ENCODE results near the gene CNGA2. TPM values are rescaled to one million over a fixed set of nuclear protein-coding genes. Genes with fewer than 3 reads are reported as not detected.

The CNGA2 gene
- polyA plus RNA-seq, 1 donor from 2014 or later: not detected

DNA sequence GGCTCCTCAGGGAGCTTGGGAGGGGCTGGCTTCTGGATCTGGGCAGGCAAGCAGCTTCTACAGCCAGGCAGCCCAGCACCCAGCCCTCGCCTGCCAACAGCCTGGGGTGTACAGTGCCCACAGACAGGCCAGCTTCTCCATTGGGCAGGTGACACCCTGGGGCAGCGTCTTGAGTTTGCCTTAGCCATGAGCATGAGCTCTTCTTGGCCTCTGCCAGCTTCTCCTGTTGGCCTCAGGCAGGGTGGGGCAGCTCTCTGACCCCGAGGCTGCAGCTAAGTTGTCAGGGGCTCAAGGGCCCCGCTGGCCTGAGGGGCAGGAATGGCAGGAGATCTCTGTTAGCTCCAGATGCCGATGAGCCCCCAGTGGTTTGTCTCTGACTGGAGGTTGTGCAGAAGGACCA, 7.8 kb upstream of the CNGA2 start (continued):
- no peak for TF ChIP-seq EZH2 (IDR thresholded peaks at IDR 0.05; ENCODE audit: borderline replicate concordance, insufficient read depth, low read length, poor library complexity, severe bottlenecking)

DNA sequence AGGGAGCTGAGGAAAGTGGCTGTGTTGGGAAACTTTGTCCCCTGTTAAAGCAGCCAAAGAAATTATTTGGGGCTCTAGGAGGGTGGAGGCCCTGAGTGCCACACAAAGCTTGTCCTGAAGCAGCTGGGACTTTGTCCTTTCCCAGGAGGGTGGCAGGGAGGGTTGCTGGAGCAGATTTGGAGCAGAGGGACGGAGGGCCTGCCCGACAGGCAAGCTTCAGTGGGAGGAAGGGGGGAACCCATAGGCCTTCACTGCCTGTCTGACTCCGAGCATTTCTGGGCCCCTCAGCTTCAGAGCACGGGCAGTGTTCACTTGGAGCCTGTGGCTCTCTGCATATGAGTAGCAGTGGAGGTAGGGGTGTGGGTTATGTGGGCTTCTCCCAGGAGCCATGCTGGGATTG, 7.2 kb upstream of the CNGA2 start:
- Histone ChIP-seq H3K27ac (ENCODE audit: low read length) (no peak overlapping the region), H3K9me3 (ENCODE audit: low read length) (no peaks in the 10 kb centered on the region), H3K79me2 (replicated peaks; ENCODE audit: insufficient read depth, low read length) (no peaks in the 10 kb centered on the region), H3K36me3 (ENCODE audit: insufficient read depth, low read length) (no peaks in the 10 kb centered on the region), H3F3A (ENCODE audit: insufficient read depth, low read length, poor library complexity, severe bottlenecking) (no peaks in the 10 kb centered on the region), H2AFZ (ENCODE audit: low read depth, low read length) (no peak overlapping the region), H3K27me3 (ENCODE audit: insufficient read depth, low read depth, low read length) (no peaks in the 10 kb centered on the region), H4K20me1 (ENCODE audit: insufficient read depth) (no peaks in the 10 kb centered on the region), H3K9me2 (ENCODE audit: insufficient read depth, low read length) (no peaks in the 10 kb centered on the region), H3K9ac (ENCODE audit: low read length) (no peak overlapping the region), H3K4me2 (ENCODE audit: low read length) (no peak overlapping the region), H3K4me3 (ENCODE audit: low read length) (no peak overlapping the region)
- TF ChIP-seq TAF1 (IDR thresholded peaks at IDR 0.05; ENCODE audit: low read depth): no peak
- no peak for TF ChIP-seq POLR2AphosphoS5 (IDR thresholded peaks at IDR 0.05)
- TF ChIP-seq MXI1 (conservative IDR thresholded peaks at IDR 0.05; ENCODE audit: poor library complexity, severe bottlenecking): no peak
- TF ChIP-seq RAD21 (conservative IDR thresholded peaks at IDR 0.05): no peak
- TF ChIP-seq SMC3 (conservative IDR thresholded peaks at IDR 0.05; ENCODE audit: poor library complexity): no peak
- TF ChIP-seq, protein P1, sequence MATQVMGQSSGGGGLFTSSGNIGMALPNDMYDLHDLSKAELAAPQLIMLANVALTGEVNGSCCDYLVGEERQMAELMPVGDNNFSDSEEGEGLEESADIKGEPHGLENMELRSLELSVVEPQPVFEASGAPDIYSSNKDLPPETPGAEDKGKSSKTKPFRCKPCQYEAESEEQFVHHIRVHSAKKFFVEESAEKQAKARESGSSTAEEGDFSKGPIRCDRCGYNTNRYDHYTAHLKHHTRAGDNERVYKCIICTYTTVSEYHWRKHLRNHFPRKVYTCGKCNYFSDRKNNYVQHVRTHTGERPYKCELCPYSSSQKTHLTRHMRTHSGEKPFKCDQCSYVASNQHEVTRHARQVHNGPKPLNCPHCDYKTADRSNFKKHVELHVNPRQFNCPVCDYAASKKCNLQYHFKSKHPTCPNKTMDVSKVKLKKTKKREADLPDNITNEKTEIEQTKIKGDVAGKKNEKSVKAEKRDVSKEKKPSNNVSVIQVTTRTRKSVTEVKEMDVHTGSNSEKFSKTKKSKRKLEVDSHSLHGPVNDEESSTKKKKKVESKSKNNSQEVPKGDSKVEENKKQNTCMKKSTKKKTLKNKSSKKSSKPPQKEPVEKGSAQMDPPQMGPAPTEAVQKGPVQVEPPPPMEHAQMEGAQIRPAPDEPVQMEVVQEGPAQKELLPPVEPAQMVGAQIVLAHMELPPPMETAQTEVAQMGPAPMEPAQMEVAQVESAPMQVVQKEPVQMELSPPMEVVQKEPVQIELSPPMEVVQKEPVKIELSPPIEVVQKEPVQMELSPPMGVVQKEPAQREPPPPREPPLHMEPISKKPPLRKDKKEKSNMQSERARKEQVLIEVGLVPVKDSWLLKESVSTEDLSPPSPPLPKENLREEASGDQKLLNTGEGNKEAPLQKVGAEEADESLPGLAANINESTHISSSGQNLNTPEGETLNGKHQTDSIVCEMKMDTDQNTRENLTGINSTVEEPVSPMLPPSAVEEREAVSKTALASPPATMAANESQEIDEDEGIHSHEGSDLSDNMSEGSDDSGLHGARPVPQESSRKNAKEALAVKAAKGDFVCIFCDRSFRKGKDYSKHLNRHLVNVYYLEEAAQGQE (IDR thresholded peaks at IDR 0.05; ENCODE audit: borderline replicate concordance): no peak
- no peak for TF ChIP-seq EZH2 (IDR thresholded peaks at IDR 0.05; ENCODE audit: borderline replicate concordance, insufficient read depth, low read length, poor library complexity, severe bottlenecking)
- TF ChIP-seq, protein P2, sequence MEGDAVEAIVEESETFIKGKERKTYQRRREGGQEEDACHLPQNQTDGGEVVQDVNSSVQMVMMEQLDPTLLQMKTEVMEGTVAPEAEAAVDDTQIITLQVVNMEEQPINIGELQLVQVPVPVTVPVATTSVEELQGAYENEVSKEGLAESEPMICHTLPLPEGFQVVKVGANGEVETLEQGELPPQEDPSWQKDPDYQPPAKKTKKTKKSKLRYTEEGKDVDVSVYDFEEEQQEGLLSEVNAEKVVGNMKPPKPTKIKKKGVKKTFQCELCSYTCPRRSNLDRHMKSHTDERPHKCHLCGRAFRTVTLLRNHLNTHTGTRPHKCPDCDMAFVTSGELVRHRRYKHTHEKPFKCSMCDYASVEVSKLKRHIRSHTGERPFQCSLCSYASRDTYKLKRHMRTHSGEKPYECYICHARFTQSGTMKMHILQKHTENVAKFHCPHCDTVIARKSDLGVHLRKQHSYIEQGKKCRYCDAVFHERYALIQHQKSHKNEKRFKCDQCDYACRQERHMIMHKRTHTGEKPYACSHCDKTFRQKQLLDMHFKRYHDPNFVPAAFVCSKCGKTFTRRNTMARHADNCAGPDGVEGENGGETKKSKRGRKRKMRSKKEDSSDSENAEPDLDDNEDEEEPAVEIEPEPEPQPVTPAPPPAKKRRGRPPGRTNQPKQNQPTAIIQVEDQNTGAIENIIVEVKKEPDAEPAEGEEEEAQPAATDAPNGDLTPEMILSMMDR (IDR thresholded peaks at IDR 0.05; ENCODE audit: poor library complexity, severe bottlenecking): no peak

DNA sequence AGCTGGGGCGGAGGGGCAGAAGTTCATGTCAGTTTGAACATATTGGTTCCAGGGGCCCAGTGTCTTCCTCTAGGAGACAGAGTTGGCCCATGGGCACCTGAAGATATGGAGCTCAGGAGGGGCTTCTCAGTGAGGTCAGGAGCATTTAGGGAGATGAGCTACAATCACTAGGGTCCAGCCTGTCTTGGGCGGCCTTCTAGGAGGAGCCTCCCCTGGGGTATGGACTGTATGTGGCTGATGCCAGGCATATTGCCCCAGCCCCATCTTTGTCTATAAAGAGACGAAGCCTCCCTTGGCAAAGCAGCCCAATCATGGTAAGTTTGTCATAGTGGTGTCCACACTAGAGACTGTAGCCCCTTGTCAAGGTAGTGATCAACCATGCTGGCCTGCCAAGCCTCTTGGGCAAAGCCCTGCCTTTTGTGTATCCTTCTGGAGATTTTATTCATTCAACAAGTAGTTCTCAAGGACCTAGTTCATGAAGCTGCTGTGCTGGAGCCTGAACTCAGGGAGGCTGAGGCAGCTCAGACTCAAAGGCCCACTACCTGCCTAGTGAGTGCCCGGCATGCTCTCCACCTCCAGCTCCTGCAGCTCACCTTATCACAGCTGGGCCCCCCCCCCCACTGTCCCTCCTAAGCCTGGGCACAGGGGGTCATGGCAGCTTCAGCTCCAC, 5.4 kb upstream of the CNGA2 start:
- H4K20me1 ChIP-seq (ENCODE audit: insufficient read depth): no peaks in the 10 kb centered on the region
- H3K9me3 ChIP-seq (ENCODE audit: low read length): no peaks in the 10 kb centered on the region
- H3K9me2 ChIP-seq (ENCODE audit: insufficient read depth, low read length): no peaks in the 10 kb centered on the region
- no peaks in the 10 kb centered on the region for H3K36me3 ChIP-seq (ENCODE audit: insufficient read depth, low read length)
- no peaks in the 10 kb centered on the region for H3K79me2 ChIP-seq (replicated peaks; ENCODE audit: insufficient read depth, low read length)
- no peak overlapping the region for H3K4me2 ChIP-seq (ENCODE audit: low read length)
- H3K27ac ChIP-seq (ENCODE audit: low read length): no peak overlapping the region
- H3K9ac ChIP-seq (ENCODE audit: low read length): no peak overlapping the region
- TF ChIP-seq EP300 (conservative IDR thresholded peaks at IDR 0.05; ENCODE audit: poor library complexity, severe bottlenecking): no peak
- no peak for TF ChIP-seq SMC3 (conservative IDR thresholded peaks at IDR 0.05; ENCODE audit: poor library complexity)
- no peak for TF ChIP-seq RAD21 (conservative IDR thresholded peaks at IDR 0.05)
- TF ChIP-seq POLR2AphosphoS5 (IDR thresholded peaks at IDR 0.05): no peak
- TF ChIP-seq EZH2 (IDR thresholded peaks at IDR 0.05; ENCODE audit: borderline replicate concordance, insufficient read depth, low read length, poor library complexity, severe bottlenecking): no peak
- TF ChIP-seq, protein P2 (IDR thresholded peaks at IDR 0.05; ENCODE audit: poor library complexity, severe bottlenecking): no peak
- TF ChIP-seq TAF1 (IDR thresholded peaks at IDR 0.05; ENCODE audit: low read depth): no peak
- no peak for TF ChIP-seq MXI1 (conservative IDR thresholded peaks at IDR 0.05; ENCODE audit: poor library complexity, severe bottlenecking)
- TF ChIP-seq, protein P1 (IDR thresholded peaks at IDR 0.05; ENCODE audit: borderline replicate concordance): no peak
- no peak overlapping the region for H3K4me3 ChIP-seq (ENCODE audit: low read length)
- H3F3A ChIP-seq (ENCODE audit: insufficient read depth, low read length, poor library complexity, severe bottlenecking): no peaks in the 10 kb centered on the region
- H2AFZ ChIP-seq (ENCODE audit: low read depth, low read length): no peak overlapping the region
- no peaks in the 10 kb centered on the region for H3K27me3 ChIP-seq (ENCODE audit: insufficient read depth, low read depth, low read length)
